ENCODE measurements around the gene LAMTOR3.

DNA sequence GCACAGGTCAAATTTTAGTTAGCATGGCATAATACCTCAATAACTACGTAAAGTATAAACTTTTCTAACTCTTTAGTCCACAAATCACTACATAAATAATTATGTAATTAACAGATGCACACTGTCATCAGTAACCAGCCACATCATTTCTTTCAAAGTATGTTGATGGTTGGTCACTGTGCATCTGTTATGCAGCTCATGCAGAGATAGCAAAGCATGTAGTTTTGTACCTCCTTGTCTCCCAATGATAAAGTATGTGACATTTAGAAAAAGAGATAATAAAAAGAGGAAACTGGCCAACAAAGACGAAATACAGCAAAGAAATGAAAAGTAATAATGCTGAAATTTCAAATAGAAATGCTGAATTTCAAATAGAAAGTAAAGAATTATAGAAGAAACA is 2.9 kb downstream of the LAMTOR3 start:
- TF ChIP-seq RAD21 (IDR thresholded peaks at IDR 0.05; ENCODE audit: insufficient read depth, low read depth, low read length) (no peak), EP300 (IDR thresholded peaks at IDR 0.05; ENCODE audit: borderline replicate concordance in 1 of 2, control insufficient read depth in 1 of 2, low read depth in 2 of 2, low read length in 2 of 2) (no peak)
- TF ChIP-seq, protein P1, sequence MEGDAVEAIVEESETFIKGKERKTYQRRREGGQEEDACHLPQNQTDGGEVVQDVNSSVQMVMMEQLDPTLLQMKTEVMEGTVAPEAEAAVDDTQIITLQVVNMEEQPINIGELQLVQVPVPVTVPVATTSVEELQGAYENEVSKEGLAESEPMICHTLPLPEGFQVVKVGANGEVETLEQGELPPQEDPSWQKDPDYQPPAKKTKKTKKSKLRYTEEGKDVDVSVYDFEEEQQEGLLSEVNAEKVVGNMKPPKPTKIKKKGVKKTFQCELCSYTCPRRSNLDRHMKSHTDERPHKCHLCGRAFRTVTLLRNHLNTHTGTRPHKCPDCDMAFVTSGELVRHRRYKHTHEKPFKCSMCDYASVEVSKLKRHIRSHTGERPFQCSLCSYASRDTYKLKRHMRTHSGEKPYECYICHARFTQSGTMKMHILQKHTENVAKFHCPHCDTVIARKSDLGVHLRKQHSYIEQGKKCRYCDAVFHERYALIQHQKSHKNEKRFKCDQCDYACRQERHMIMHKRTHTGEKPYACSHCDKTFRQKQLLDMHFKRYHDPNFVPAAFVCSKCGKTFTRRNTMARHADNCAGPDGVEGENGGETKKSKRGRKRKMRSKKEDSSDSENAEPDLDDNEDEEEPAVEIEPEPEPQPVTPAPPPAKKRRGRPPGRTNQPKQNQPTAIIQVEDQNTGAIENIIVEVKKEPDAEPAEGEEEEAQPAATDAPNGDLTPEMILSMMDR (IDR thresholded peaks at IDR 0.05 in 2 of 3, conservative IDR thresholded peaks at IDR 0.05 in 1 of 3; ENCODE audit: control insufficient read depth in 2 of 3, extremely low read depth in 1 of 3, insufficient read depth in 1 of 3, low read depth in 3 of 3, low read length in 3 of 3) = no peak

All from GM12878 (cell line).